ENCODE data around the gene DPEP2. TPM values are rescaled to one million over a fixed set of nuclear protein-coding genes. Genes with fewer than 3 reads are reported as not detected.

DPEP2 gene
- total and polyA plus RNA-seq, 11 donors, result 0.42 to 9.8 (median 1.2) TPM

GRCh38 chr16:67961551-67961957 is 37.7 kb downstream of the DPEP2 start:
- DNase-seq, result peak in 4 of 5 donors; percentile 60 to 88 (median 71)
- peak in 2 of 4 donors; percentile 2 to 13 for ATAC-seq
- 62 to 68% (median 67%) methylated on average over 12 to 13 of the region's 13 CpGs for WGBS, 4 donors
- H3K4me3 ChIP-seq, result no peak overlapping the region
- H3K4me1 ChIP-seq, result peaks cover 52 to 89% (median 82%) of the 10 kb centered on the region in 12 donors
- H3K36me3 ChIP-seq, result peaks cover 0 to 81% (median 68%) of the 10 kb centered on the region in 9 donors
- H3K27me3 ChIP-seq, result no peaks in the 10 kb centered on the region
- intact Hi-C loops (cut with DNase I), result loop anchor here in 1 of 10 donors (10.0 kb wide), 1 partner anchor 273 kb away; the partner anchor contains the start of gene ESRP2
- H3K9me3 ChIP-seq, result no peaks in the 10 kb centered on the region
- peak overlapping the region in 11 of 12 donors; percentile 95 to 100 (median 99) for H3K27ac ChIP-seq
- TF ChIP-seq CTCF (IDR thresholded peaks at IDR 0.05) (no peak), POLR2A (IDR thresholded peaks at IDR 0.05) (no peak)

- peak overlapping the region; percentile 80 to 100 (median 98) for H3K27ac ChIP-seq
- ATAC-seq (peak; percentile 79 to 91 (median 82)), DNase-seq (peak; percentile 84 to 96 (median 92))
- H3K4me3 ChIP-seq, result peak overlapping the region in 7 of 12 donors; percentile 2 to 26 (median 19)
- H3K36me3 ChIP-seq, result peaks cover 0 to 89% (median 82%) of the 10 kb centered on the region in 9 donors
- peaks cover 46 to 76% (median 64%) of the 10 kb centered on the region in 12 donors for H3K4me1 ChIP-seq
- H3K9me3 ChIP-seq, result no peaks in the 10 kb centered on the region
- WGBS, 4 donors, result 7 to 26% (median 18%) methylated on average over 7 to 11 of the region's 11 CpGs
- intact Hi-C loops (cut with DNase I), result loop anchor here in 1 of 10 donors (10.0 kb wide), 1 partner anchor 275 kb away; the partner anchor contains the start of gene ESRP2
- no peaks in the 10 kb centered on the region for H3K27me3 ChIP-seq
- no peak for TF ChIP-seq CTCF (IDR thresholded peaks at IDR 0.05)
- peak in 1 of 2 donors; percentile 50 for TF ChIP-seq POLR2A (IDR thresholded peaks at IDR 0.05)
Observed at GRCh38 chr16:67959536-67960329, 39.6 kb downstream of the DPEP2 start.

GRCh38 chr16:67957622-67958021 is 41.7 kb downstream of the DPEP2 start:
- no peaks in the 10 kb centered on the region for H3K9me3 ChIP-seq
- H3K36me3 ChIP-seq, result peaks cover 0 to 100% (median 95%) of the 10 kb centered on the region in 9 donors
- H3K4me1 ChIP-seq, result peaks cover 26 to 65% (median 43%) of the 10 kb centered on the region in 12 donors
- no peak for ATAC-seq
- no peak for DNase-seq
- peak overlapping the region in 7 of 12 donors; percentile 95 to 100 (median 99) for H3K27ac ChIP-seq
- 92 to 95% (median 94%) methylated on average over 8 to 9 of the region's 9 CpGs for WGBS, 4 donors
- TF ChIP-seq POLR2A (IDR thresholded peaks at IDR 0.05) (no peak), CTCF (IDR thresholded peaks at IDR 0.05) (no peak)
- H3K27me3 ChIP-seq, result no peaks in the 10 kb centered on the region
- H3K4me3 ChIP-seq, result no peak overlapping the region
- intact Hi-C loops (cut with DNase I), result no loop called here
